LoVo (cell line): Measurements from ENCODE around the gene DZIP3.

Experiments used
- DNase-seq: peaks from one replicate; pipeline ENCODE4 v3.0.0-alpha.2; 2016; ENCODE audit warnings: low spot score

The DZIP3 gene

GRCh38 chr3:108589081-108589997 lies at the start of gene DZIP3, which contains the start of gene CIP2A:
Gene DZIP3 (plus strand): TSS chr3:108589722. CDS start chr3:108605407, 15,685 bp downstream.
Gene CIP2A (minus strand): TSS chr3:108589438. CDS start chr3:108589375, 63 bp downstream.
- peak; percentile 89 for DNase-seq

GRCh38 chr3:108546247-108546646 lies 43.3 kb upstream of the DZIP3 start:
- no peak for DNase-seq

- no peak for DNase-seq
Observed at GRCh38 chr3:108546692-108547091, 42.8 kb upstream of the DZIP3 start.

GRCh38 chr3:108548304-108548703 lies 41.2 kb upstream of the DZIP3 start:
- no peak for DNase-seq

GRCh38 chr3:108548886-108549285 lies 40.6 kb upstream of the DZIP3 start:
- no peak for DNase-seq

GRCh38 chr3:108552267-108553159 lies 37.0 kb upstream of the DZIP3 start:
- DNase-seq = peak; percentile 41

GRCh38 chr3:108554229-108554628 lies 35.3 kb upstream of the DZIP3 start:
- DNase-seq = no peak

GRCh38 chr3:108554913-108555571 lies 34.5 kb upstream of the DZIP3 start:
- no peak for DNase-seq

- DNase-seq = no peak
Observed at GRCh38 chr3:108555966-108556581, 33.4 kb upstream of the DZIP3 start.

GRCh38 chr3:108562565-108562964 lies 27.0 kb upstream of the DZIP3 start:
- DNase-seq = no peak

- DNase-seq = peak; percentile 29
Observed at GRCh38 chr3:108564564-108564963, 25.0 kb upstream of the DZIP3 start.

GRCh38 chr3:108565506-108565905 lies 24.0 kb upstream of the DZIP3 start:
- DNase-seq = no peak

GRCh38 chr3:108566599-108566998 lies 22.9 kb upstream of the DZIP3 start:
- no peak for DNase-seq

GRCh38 chr3:108569336-108569735 lies 20.2 kb upstream of the DZIP3 start:
- DNase-seq = no peak

GRCh38 chr3:108578064-108578463 lies 11.5 kb upstream of the DZIP3 start:
- DNase-seq = no peak

GRCh38 chr3:108588601-108589000 lies 921 bp upstream of the DZIP3 start:
- no peak for DNase-seq

GRCh38 chr3:108589998-108590323 lies 439 bp downstream of the DZIP3 start:
- DNase-seq = no peak

GRCh38 chr3:108590460-108590859 lies 938 bp downstream of the DZIP3 start:
- DNase-seq = no peak

GRCh38 chr3:108595321-108595720 lies 5.8 kb downstream of the DZIP3 start:
- no peak for DNase-seq

- no peak for DNase-seq
Observed at GRCh38 chr3:108598375-108598774, 8.9 kb downstream of the DZIP3 start.

GRCh38 chr3:108599677-108600409 lies 10.3 kb downstream of the DZIP3 start:
- no peak for DNase-seq
